GM21619 (cell line): ENCODE data around the gene SEMG2.

Experiments used
- ATAC-seq: cut with Tn5 transposase; IDR thresholded peaks from one replicate; pipeline ENCODE4 v1.9.1; 2021; ENCODE audit not compliant: unreplicated experiment

Gene SEMG2

DNA sequence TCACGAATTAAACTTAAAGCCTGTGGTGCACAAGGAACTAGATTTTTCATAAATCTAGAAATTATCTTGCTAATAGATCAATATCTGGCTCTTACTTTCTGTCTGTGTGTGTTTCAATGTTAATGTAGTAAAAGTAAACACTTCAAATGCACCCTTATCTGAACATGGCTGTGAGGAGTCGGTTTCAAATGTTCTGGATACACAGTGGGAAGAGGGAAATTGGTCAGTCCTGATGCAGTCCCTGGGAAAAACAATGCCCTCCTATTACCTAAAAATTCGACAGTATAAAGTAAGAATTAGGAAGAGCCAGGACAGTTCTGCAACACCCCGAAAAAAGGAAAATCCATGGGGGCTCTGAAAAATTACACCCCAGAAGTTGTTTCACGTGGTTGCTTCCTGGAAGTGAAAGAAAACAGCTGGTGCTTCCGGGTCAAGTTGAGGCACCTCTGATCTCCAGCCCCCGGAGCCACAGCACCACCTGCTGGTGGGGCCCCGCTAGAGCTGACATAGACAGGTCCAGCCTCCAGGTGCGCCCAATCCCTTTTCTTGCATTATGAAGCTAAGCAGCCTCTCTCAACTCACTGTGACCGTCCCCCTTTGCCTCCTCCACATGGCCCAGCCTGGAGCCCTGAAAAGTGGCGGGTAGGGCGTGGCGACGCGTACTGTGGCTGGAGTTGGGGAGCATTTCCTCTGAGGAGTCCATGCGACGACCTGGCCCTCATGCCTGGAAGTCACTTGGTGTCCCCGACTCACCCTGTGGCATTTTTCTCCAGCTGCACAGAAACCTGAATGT lies 8.3 kb downstream of the SEMG2 start:
- ATAC-seq: no peak

DNA sequence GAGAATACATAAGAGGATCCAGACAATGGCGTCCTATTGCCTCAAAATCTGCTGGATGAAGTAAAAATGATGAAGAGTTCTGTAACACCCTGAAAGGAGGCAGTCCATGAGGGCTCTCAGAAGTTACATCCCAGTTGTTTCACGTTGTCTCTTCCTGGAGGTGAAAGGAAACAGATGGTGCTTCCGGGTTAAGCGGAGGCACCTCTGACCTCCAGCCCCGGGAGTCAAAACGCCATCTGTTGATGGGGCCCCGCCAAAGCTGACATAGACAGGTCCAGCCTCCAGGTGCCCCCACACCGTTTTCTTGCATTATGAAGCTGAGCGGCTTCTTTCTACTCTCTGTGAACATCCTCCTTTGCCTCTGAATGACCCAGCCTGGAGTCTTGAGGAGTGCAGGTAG lies 9.5 kb downstream of the SEMG2 start:
- ATAC-seq: no peak

DNA sequence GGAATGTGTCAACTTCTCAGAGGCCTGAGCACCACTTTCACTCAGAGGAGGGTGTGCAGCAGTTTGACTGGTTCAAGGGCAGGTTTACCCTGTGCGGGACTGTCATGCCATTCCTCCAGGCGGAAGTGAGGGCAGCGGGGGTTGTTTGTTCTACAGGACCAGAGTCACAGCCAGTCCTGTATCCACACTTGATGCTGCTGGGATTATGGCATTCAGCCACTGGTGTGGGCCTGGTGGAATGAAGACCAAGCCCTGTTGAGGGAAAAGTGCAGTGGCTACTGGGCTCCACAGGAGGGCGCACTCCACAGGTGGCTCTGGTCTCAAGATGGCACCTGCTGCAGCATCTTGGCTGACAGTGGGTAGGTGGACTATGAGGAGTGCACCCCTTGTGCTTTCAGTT lies 14.8 kb downstream of the SEMG2 start:
- no peak for ATAC-seq

DNA sequence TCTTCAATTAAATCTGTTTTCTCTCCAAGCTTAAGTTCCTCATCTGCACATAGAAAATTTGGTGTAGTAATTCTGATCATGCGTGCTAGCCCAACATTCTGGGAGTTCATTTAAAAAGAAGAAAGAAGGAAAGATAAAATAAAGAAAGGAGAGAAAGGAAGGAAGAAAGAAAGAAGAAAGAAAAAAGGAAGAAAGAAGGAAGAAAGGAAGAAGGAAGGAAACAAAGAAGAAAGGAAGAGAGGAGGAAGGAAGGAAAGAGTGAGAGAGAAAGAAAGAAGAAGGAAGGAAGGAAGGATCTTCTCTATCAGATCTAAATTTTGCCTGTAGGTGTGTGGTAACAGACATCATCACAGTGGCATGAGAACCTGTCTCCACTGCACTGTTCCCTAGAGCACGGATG lies 17.0 kb downstream of the SEMG2 start:
- ATAC-seq: no peak

DNA sequence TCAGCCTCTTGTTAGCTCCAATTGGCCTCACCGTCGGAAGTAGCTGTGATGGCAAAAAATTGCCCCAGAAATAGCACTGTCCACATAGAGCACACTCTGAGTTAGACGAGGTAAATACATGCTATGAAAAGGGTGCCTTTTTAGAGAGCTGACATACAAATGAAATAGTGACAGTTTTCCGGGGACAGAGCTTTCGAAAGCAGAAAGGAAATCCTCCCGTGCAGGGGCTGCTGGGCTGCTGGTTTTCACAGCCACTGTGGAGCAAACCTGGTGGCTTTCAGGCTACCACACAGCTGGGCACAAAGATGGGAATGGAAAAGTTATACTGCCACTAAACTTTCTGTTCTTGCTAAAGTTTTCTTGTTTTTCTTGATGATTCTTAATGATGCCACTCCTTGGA lies 24.9 kb downstream of the SEMG2 start:
- ATAC-seq: no peak

DNA sequence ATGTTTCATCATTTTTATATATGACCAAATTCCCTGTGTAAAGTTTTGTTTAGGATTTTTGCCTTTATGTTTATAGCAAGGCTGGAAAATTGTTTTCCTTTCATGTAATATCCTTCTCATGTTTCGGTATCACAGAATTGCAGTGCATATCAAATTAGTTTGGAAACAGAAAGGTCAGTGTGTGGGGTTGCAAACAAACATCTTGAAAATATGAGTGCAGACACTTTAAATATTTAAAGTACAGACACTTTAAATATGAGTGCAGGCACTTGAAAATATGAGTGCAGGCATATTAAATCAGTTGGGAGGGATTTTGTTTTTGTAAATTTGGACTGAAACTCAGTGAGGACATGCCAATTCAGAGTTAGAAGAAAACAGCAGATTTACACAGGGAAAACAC lies 26.7 kb downstream of the SEMG2 start:
- ATAC-seq: no peak

DNA sequence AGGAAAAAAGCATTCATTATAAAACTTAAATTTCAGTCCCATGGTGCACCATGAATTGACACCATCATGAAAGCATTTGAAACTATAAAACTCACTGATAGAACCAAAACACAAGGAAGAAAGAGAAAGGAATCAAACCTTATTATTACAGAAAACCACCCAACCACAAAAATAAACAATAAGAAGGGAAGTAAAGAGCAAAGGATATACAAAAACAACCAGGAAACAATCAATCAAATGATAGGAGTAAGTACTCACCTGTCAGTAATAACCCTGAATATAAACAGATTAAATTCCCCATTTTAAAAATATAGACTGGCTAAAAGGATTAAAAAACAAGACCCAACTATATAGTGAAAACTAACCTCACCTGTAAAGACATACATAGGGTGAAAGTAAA lies 27.4 kb downstream of the SEMG2 start:
- no peak for ATAC-seq

DNA sequence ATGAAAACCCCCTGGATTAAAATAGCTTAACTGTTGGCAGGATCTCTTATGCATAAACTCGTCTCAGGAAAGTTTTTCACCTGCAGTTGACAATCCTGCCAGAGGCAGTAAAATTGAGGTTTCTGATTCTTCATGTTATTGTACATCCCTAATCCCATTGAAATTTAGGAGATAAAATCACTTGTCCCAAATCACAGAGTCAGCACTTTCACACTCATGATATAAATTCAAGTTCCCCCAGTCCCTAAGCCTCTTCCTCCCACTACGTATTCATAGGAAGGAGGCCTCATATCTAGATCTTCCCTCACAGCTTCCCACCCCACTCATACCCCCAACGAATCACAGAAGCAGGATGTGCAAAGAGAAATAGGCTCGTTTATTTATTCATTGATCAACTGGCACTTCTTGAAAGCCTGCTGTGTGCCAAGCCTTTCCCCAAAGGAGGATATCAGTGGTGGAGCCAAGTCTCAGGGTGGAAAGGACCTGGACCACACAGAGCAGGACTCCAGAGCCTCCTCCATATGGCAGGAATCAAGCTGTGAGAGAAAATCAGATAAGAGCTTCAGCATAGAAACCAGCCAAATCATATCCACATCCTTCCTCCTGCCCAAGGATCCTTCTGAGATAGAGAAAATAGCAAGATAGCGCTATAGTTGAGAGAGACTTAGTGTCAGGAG lies 30.8 kb downstream of the SEMG2 start:
- no peak for ATAC-seq

DNA sequence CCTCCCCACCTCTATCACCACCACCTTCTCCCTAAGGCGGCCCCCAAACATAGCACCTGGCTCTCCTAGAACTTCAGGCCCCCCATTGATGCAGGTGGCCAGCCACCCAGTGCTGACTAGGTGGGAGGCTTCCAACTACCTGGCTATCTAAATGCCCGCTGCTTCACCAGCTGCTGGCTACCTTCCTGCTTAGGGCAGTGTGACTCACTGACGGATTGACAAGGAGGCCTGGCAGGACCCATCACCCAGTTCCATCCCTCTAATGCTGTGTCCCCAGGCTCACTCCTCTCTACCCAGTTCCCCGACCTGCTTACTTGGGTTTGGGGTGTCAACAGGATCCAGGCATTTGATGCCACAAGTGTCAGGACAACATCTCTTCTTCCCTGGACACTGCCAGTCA lies 32.1 kb downstream of the SEMG2 start:
- ATAC-seq: no peak

DNA sequence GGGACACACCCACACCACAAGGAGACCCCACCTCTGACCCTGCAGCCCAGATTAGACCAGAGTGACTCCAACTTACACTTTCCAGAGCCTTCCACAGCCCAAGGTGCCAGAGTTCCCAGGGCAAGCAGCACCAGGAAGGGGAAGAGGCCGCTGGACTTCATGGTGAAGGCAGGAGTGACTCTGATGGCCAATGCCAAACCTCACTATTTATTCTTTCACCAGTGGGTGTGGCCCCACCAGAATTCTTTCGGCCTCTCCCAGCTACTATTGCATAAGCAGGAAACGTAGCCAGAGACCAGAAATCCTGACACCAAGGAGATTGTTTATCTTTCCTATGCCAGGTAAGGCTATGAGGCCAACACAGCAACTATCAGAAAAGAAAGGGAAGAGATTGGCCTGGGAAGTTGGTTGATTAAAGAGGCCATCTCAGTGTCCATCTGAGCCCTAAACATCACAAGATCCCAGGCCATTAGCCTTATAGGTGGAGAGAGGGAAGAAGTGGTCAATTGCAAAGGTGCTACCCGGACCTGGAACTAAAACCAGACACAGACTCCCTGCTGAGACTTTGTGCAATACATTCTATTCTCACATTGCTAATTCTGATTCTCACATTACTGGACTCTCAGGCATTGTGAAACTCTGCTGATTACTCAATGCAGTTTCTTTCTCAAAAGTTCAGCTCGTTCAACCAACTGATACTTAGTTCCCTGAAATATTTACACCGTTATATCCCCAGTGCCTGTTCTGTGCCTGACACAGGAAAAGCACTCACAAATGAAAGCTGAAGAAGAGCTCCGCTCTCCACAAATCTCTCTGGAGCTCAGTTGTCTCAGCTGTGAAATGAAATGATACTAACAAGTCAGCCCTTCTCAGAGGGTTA lies 33.5 kb downstream of the SEMG2 start, which contains the start of gene SLPI:
TSS of gene SLPI (minus strand) at position 182 of the 880 bp plus-strand sequence. CDS start at position 161, 21 bp downstream.
- ATAC-seq: no peak

DNA sequence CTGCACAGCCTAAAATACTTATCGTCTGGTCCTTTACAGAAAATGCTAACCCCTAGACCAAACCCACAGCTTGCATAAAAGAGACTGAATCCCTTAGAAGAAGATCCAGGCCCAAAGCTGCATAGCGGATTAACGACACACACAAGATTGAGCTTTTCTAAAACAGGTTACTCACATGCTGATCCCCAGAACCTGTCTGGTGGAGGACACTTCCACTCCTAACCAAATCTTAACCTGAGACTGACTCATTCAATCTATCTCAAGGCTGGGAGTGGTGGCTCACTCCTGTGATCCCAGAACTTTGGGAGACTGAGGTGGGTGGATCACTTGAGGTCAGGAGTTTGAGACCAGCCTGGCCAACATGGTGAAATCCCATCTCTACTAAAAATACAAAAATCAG lies 36.0 kb downstream of the SEMG2 start:
- no peak for ATAC-seq

DNA sequence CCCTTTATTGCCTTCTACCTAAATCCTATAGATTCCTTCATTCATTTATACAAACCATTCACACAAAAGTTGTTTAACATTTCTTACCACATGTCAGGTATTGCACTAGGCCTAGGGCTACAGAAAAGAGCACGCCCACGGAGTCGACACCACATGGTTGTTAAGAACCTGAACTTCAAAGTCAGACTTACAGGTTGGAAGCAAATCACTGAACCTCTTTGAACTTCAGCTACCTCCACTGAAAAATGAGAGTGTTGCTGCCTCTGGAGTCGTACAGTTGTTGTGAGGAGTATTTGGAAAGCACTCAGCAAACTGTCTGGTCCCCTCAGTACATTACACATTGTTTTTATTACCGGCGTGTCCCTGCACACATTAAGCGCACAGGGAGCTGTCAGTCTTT lies 36.5 kb downstream of the SEMG2 start:
- no peak for ATAC-seq

DNA sequence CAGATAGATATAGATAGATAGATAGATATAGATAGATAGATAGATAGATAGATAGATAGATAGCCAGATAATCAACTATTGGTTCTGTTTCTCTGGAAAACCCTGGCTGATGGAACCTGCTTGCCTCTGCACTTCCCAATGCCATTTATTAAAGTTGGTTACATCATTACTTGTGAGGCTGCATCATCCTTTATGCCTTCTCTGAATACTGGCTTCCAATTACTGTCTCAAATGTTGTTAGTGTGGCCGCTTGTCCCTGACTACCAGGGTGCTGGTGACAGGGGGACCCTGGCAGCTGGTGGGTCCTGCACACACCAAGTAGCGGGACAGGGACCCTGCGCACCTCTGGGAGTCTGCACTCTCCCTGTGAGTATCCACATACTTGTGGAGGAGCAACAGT lies 37.1 kb downstream of the SEMG2 start:
- ATAC-seq: no peak

DNA sequence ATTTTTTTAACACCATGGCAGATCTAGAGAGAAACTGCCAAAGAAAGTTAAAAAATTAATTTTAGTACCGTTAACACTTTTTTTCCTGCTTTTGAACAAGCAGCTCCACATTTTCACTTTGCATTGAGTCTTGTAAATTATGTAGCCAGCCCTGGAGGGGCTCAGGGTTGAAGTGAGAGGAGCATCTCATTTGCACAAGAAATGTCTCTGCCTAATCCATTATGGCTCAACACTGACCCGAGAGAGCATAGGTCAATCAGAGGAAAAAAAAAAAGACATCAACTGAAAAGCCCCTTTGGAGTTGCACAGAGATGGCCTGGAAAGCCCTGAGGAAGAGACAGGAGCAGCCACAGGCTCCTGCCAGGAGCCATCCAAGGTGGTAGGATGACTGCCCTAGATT lies 37.5 kb downstream of the SEMG2 start:
- no peak for ATAC-seq

DNA sequence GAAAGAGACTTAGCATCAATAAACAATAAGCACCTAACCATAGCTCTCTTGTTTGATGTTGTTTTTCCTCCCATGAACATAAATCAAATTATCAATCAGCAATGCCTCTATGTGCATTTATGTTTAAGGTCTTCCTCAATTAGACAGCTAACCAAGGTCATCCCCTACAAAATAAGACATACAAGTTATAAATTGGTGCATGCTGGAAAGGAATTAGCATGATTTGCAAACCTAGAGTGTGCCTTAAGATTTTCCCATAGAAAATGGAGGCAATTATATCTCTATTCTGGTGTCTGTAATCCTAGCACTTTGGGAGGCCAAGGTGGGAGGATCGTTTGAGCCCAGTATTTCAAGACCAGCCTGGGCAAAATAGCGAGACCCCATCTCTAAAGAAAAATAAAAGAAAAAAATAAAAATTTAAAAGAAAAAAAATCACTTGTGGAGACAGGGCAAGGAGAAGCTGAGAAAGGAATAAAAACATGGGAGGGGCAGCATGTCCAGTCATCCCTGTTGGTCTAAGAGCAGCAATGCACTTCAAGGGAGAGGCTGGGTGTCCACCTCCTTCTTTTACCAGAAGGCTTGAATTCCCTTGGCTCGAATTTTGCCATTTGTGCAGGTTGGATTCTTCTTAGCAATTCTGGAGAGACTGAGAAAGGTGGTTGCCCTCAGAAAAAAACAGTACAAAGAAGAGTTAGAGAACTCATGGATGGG lies 42.5 kb downstream of the SEMG2 start:
- ATAC-seq: no peak

DNA sequence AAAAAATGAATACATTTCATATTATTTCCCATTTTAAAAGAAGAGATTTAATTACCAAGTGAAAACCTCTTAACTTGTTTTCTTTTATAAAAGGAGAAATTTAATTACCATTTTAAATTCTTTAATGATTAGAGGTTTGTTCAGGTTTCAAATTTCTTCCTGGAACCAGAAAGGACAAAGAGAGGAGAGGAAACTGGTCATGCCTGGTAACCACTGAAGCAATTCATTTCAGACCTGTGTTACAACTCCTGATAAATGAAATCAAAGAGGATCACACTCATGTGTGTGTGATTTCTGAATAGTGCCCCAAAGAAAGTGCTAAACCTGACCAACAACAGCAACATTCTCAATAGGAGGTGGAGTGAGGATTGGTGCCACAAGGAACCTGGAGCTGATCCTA lies 45.8 kb downstream of the SEMG2 start:
- ATAC-seq: no peak

DNA sequence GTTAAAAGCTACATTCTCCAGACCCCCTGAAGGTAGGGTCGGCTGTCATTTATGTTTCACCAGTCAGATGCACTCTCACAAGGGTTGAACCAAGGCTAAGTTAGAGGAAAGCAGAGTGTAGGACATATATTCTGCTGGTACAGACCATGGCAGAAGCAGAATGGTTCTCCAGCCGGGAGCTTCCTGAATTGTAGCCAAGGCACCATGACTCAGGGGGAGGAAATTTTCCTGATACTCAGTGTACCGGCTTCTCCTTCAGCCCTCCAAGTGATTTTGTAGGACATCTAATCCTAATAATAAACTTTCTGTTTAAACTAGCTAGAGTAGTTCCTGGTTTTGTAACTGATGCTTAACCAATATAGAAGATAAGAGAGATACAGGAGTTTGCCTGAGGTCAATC lies 47.4 kb downstream of the SEMG2 start:
- ATAC-seq: no peak

DNA sequence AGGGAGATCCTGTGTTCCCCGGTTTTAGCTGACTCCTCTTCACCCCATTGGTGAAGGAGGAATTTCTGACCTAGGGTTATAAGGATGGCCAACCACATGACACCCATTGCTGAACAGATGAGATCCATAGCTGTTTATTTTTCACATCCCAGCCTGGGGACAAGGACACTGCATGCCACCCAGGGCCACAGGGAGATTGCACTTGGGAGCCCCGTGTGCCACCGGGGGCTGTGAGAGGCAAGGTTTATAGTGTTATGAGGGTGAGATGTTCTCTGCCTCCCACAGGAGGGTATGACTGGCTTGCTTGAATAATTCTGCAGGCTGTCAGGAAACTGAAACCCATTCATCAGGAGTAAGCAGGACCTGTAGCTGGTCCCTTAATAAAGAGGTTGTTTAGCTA lies 47.9 kb downstream of the SEMG2 start:
- no peak for ATAC-seq

DNA sequence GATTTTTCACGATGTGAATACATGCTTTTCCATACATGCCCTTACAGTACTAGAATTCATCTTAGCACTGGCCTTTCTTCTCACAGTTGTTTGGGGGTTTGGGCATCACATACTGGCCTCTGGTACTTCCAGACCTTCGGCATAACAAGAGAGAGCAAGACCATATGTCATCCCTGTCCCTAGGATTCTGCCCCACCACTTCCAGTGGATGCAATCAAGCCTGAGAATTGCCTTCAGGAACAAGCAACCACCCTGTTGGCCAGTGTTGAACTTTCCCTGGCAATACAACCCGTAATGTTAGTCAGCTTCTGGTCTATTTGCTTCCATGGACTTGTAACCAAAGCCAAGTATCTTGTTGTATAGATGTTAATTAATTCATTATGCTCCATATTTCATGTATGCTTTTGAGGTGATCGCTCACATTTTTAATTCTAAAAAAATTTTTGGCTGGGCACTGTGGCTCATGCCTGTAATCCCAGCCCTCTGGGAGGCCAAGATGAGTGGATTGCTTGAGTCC lies 48.6 kb downstream of the SEMG2 start:
- no peak for ATAC-seq
